PC-3 (cell line): ENCODE data around the gene SST. TPM values are rescaled to one million over a fixed set of nuclear protein-coding genes. Genes with fewer than 3 reads are reported as not detected.
"Not testable (repeated sequence)": the region's sequence is repeated elsewhere in the genome, so short reads cannot be mapped to it uniquely, and the experiment has no call there.

Experiments used
- ATAC-seq: fragments of 200-7000 bp; cut with Tn5 transposase; 2 replicates; pipeline ENCODE4 v1.9.1; 2020; ENCODE audit warnings: mild to moderate bottlenecking, moderate library complexity
- BruUV-seq: library from RNA; stranded (reverse); fragments of 400-500 nt; replicated peaks from 2 replicates; lab custom pipeline; 2021; lab: Mats Ljungman, UMichigan
- CTCF ChIA-PET: fragments of 300-600 bp; sonication (Branson Sonifier 250); formaldehyde crosslinking; loops from one replicate; lab custom pipeline; 2022; ENCODE audit warnings: antibody characterized with exemption; lab: Charles Lee
- POLR2A ChIA-PET: fragments of 300-600 bp; sonication (Branson Sonifier 250); formaldehyde crosslinking; loops from one replicate; lab custom pipeline; 2022; ENCODE audit warnings: antibody characterized with exemption; ENCODE audit not compliant: unreplicated experiment; lab: Charles Lee
- DNase-seq: peaks from one replicate; pipeline ENCODE4 v3.0.0-alpha.2; 2015
- H2AFZ ChIP-seq: fragments of 300-600 bp; sonication (generic); 2 replicates; pipeline ENCODE4 v1.6.0; 2016; ENCODE audit warnings: antibody characterized with exemption, low read length
- H3F3A ChIP-seq: fragments of 300-600 bp; sonication (generic); one replicate; pipeline ENCODE4 v1.6.0; 2017; ENCODE audit warnings: antibody characterized with exemption, low read length, control low read depth, mild to moderate bottlenecking; ENCODE audit not compliant: unreplicated experiment
- H3K27ac ChIP-seq: fragments of 300-600 bp; sonication (generic); 2 replicates; pipeline ENCODE4 v1.5.1; 2016; ENCODE audit warnings: mild to moderate bottlenecking, low read length
- H3K27me3 ChIP-seq: fragments of 300-600 bp; sonication (generic); 2 replicates; pipeline ENCODE4 v1.6.1; 2016; ENCODE audit warnings: low read length, mixed read lengths
- H3K36me3 ChIP-seq: fragments of 300-600 bp; sonication (generic); 2 replicates; pipeline ENCODE4 v1.6.1; 2016; ENCODE audit warnings: low read depth, mixed run types, low read length, mixed read lengths
- H3K4me1 ChIP-seq: fragments of 300-600 bp; sonication (generic); 2 replicates; pipeline ENCODE4 v1.5.1; 2016; ENCODE audit warnings: low read length; ENCODE audit not compliant: insufficient read depth
- H3K4me2 ChIP-seq: fragments of 300-600 bp; sonication (generic); 2 replicates; pipeline ENCODE4 v1.6.0; 2016; ENCODE audit warnings: low read length
- H3K4me3 ChIP-seq: fragments of 300-600 bp; sonication (generic); 2 replicates; pipeline ENCODE4 v1.5.1; 2016; ENCODE audit warnings: mild to moderate bottlenecking, low read length, mixed read lengths
- H3K79me2 ChIP-seq: fragments of 300-600 bp; sonication (generic); 2 replicates; pipeline ENCODE4 v1.6.1; 2017; ENCODE audit warnings: low read length, mixed read lengths
- H3K9ac ChIP-seq: fragments of 300-600 bp; sonication (generic); 2 replicates; pipeline ENCODE4 v1.6.0; 2016; ENCODE audit warnings: mild to moderate bottlenecking, low read length
- H3K9me2 ChIP-seq: fragments of 300-600 bp; sonication (generic); replicated peaks from 2 replicates; pipeline ENCODE4 v1.6.1; 2016; ENCODE audit warnings: mixed run types, low read length, mixed read lengths
- H3K9me3 ChIP-seq: fragments of 300-600 bp; sonication (generic); 2 replicates; pipeline ENCODE4 v1.6.1; 2016; ENCODE audit warnings: low read length, mixed read lengths
- H4K20me1 ChIP-seq: fragments of 300-600 bp; sonication (generic); 2 replicates; pipeline ENCODE4 v1.6.1; 2016; ENCODE audit warnings: low read length, mixed read lengths
- CTCF ChIP-seq: fragments of 300-600 bp; sonication (generic); conservative IDR thresholded peaks from 2 replicates; pipeline ENCODE4 v1.5.1; 2017; ENCODE audit warnings: antibody characterized with exemption, low read depth, mild to moderate bottlenecking, low read length
- EZH2 ChIP-seq: fragments of 300-600 bp; sonication (generic); IDR thresholded peaks from one replicate; pipeline ENCODE4 v1.6.1; 2017; ENCODE audit warnings: antibody characterized with exemption, mild to moderate bottlenecking, low read length; ENCODE audit not compliant: unreplicated experiment
- EZH2phosphoT487 ChIP-seq: fragments of 300-600 bp; sonication (generic); IDR thresholded peaks from 2 replicates; pipeline ENCODE4 v1.6.1; 2018; ENCODE audit warnings: mild to moderate bottlenecking, antibody characterized with exemption, low read length, borderline replicate concordance
- intact Hi-C: fragments of 100-400 bp; cut with micrococcal nuclease; formaldehyde crosslinking; loops from 2 replicates; pipeline ENCODE4 v1.9.0; 2023
- total RNA-seq: library from RNA; depleted of rRNA; stranded (reverse); fragments of >200 nt; gene quantifications from 2 replicates; pipeline ENCODE4 v1.2.3, GENCODE V29; 2014

The SST gene
- total RNA-seq, 1 experiment from 2014 or later: not detected

GRCh38 chr3:187648177-187648576 lies 22.0 kb downstream of the SST start:
- Histone ChIP-seq H4K20me1 (no peaks in the 10 kb centered on the region), H3K4me1 (no peaks in the 10 kb centered on the region), H3K4me2 (no peak overlapping the region), H3K27me3 (peaks cover 80% of the 10 kb centered on the region), H3K36me3 (no peaks in the 10 kb centered on the region), H2AFZ (no peak overlapping the region), H3K9me2 (no peaks in the 10 kb centered on the region), H3F3A (no peaks in the 10 kb centered on the region), H3K27ac (no peak overlapping the region), H3K4me3 (no peak overlapping the region), H3K9me3 (no peaks in the 10 kb centered on the region), H3K79me2 (no peaks in the 10 kb centered on the region), H3K9ac (no peak overlapping the region)
- no peak for DNase-seq
- intact Hi-C loops: no loop called here
- ChIA-PET POLR2A (no interaction called here), CTCF (no interaction called here)
- no peak for ATAC-seq
- TF ChIP-seq EZH2: no peak
- TF ChIP-seq CTCF: no peak
- TF ChIP-seq EZH2phosphoT487: no peak
- no TSS peak for BruUV-seq

GRCh38 chr3:187646906-187647660 lies 23.1 kb downstream of the SST start:
- CTCF ChIA-PET: no interaction called here
- H3K9me3 ChIP-seq: no peaks in the 10 kb centered on the region

GRCh38 chr3:187645379-187645778 lies 24.8 kb downstream of the SST start:
- H3K9me3 ChIP-seq, H4K20me1 ChIP-seq, BruUV-seq, H3K4me3 ChIP-seq, H3K4me1 ChIP-seq, H3K79me2 ChIP-seq, intact Hi-C loops, H3K4me2 ChIP-seq, H3K9me2 ChIP-seq, ATAC-seq, CTCF ChIA-PET, H3F3A ChIP-seq, H2AFZ ChIP-seq, POLR2A ChIA-PET, DNase-seq, H3K9ac ChIP-seq, H3K36me3 ChIP-seq, H3K27ac ChIP-seq: not testable (repeated sequence)
- H3K27me3 ChIP-seq: peaks cover 65% of the 10 kb centered on the region

More at GRCh38 chr3:187646906-187647660, 23.1 kb downstream of the SST start:
- ATAC-seq: no peak
- POLR2A ChIA-PET: no interaction called here
- H3K9ac ChIP-seq: no peak overlapping the region
- TF ChIP-seq EZH2: no peak
- TF ChIP-seq CTCF: no peak
- TF ChIP-seq EZH2phosphoT487: no peak
- DNase-seq: no peak
- no peak overlapping the region for H2AFZ ChIP-seq
- no peaks in the 10 kb centered on the region for H3K9me2 ChIP-seq
- intact Hi-C loops: no loop called here
- H3K27me3 ChIP-seq: peaks cover 80% of the 10 kb centered on the region
- BruUV-seq: no TSS peak
- no peaks in the 10 kb centered on the region for H3K79me2 ChIP-seq
- no peaks in the 10 kb centered on the region for H4K20me1 ChIP-seq
- no peaks in the 10 kb centered on the region for H3K4me1 ChIP-seq
- H3K27ac ChIP-seq: no peak overlapping the region
- H3K4me2 ChIP-seq: no peak overlapping the region
- H3K4me3 ChIP-seq: no peak overlapping the region
- no peaks in the 10 kb centered on the region for H3K36me3 ChIP-seq
- H3F3A ChIP-seq: no peaks in the 10 kb centered on the region
